ENCODE data around the gene PDSS2. TPM values are rescaled to one million over a fixed set of nuclear protein-coding genes. Genes with fewer than 3 reads are reported as not detected.

The PDSS2 gene
- total RNA-seq, 1 donor from 2014 or later, result 16.2 TPM

DNA sequence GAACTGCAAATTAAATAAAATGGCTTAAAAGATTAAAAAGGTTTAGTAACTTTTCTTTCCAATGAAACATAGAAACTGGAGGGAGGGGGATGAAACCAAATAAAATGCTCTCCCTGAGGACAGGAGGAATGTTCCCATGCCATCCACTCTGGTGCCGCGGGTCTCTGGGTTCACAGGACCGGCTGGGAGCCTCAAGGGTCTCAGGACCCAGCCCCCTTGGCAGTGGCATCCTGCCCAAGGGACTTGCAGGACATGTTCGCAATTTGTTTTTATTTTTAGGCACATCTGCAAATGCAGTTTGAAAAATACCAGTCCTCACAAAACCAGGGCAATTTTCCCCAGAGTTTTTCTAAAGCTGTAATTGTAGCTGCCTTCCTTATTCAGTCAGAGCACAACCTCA, 351.6 kb downstream of the PDSS2 start:
- DNase-seq (no peak), ATAC-seq (no peak)
- H3K4me3 ChIP-seq, result no peak overlapping the region
- no peak overlapping the region for H3K27ac ChIP-seq
- intact Hi-C loops (cut with DNase I), result no loop called here
- no peaks in the 10 kb centered on the region for H3K36me3 ChIP-seq
- no peaks in the 10 kb centered on the region for H3K27me3 ChIP-seq
- H3K4me1 ChIP-seq, result no peaks in the 10 kb centered on the region
- no peaks in the 10 kb centered on the region for H3K9me3 ChIP-seq
- TF ChIP-seq, protein P1, sequence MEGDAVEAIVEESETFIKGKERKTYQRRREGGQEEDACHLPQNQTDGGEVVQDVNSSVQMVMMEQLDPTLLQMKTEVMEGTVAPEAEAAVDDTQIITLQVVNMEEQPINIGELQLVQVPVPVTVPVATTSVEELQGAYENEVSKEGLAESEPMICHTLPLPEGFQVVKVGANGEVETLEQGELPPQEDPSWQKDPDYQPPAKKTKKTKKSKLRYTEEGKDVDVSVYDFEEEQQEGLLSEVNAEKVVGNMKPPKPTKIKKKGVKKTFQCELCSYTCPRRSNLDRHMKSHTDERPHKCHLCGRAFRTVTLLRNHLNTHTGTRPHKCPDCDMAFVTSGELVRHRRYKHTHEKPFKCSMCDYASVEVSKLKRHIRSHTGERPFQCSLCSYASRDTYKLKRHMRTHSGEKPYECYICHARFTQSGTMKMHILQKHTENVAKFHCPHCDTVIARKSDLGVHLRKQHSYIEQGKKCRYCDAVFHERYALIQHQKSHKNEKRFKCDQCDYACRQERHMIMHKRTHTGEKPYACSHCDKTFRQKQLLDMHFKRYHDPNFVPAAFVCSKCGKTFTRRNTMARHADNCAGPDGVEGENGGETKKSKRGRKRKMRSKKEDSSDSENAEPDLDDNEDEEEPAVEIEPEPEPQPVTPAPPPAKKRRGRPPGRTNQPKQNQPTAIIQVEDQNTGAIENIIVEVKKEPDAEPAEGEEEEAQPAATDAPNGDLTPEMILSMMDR (IDR thresholded peaks at IDR 0.05), result no peak

DNA sequence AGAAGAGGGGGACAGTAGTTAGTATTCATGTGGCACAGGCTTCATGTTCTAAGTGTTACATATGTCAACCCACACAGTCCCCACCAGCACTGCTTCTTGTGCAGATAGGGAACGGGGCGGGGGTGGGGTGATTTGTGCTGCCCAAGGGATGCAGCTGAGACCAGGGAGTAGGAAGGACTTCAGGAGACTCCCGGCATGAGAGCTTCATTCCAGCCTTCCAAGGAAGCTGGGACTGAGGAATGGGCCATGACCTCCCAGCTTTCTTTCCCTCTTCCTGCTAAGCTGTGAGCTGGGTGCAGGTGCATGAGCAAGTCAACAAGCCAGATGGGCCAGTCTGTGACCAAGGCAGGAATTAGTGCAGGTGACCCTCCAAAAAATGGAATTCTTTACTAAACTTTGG, 353.2 kb downstream of the PDSS2 start:
- TF ChIP-seq, protein P1 (IDR thresholded peaks at IDR 0.05), result no peak
- no peaks in the 10 kb centered on the region for H3K36me3 ChIP-seq
- no peak overlapping the region for H3K27ac ChIP-seq
- no peak for DNase-seq
- no peaks in the 10 kb centered on the region for H3K27me3 ChIP-seq
- no peaks in the 10 kb centered on the region for H3K4me1 ChIP-seq
- ATAC-seq, result no peak
- H3K4me3 ChIP-seq, result no peak overlapping the region
- H3K9me3 ChIP-seq, result no peaks in the 10 kb centered on the region
- intact Hi-C loops (cut with DNase I), result no loop called here

DNA sequence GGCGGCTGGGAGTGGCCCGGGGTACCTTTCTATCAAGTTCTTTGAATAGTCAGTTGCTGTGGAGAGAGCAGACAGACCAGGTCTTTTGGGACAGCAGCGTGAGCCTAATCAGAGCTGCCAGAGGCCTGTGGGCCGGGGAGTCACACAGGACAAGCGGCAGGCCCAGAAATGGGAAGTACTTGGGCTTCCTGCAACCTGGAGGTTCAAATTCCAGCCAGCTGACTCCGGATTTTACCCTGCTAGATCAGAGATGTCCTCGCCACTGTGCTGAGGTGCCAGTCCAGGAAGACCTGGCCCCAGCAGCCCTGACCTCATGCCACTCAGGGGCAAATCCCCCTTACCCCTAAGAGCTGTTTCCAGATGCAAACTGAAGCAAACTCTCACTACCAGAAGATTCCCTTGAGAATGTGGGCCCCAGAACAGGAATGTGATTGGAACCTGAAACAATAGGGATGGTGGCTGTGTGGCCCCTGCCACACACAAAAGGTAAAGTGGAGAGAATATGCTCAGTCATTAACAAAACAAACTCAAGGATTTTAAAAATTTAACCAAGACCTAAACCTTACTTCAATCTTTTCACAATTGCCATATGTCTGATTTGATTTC, 353.8 kb downstream of the PDSS2 start:
- Histone ChIP-seq H3K4me1 (no peaks in the 10 kb centered on the region), H3K27ac (no peak overlapping the region), H3K4me3 (no peak overlapping the region), H3K36me3 (no peaks in the 10 kb centered on the region), H3K9me3 (no peaks in the 10 kb centered on the region), H3K27me3 (no peaks in the 10 kb centered on the region)
- TF ChIP-seq, protein P1 (IDR thresholded peaks at IDR 0.05), result no peak
- DNase-seq, result no peak
- intact Hi-C loops (cut with DNase I), result no loop called here
- ATAC-seq, result no peak

DNA sequence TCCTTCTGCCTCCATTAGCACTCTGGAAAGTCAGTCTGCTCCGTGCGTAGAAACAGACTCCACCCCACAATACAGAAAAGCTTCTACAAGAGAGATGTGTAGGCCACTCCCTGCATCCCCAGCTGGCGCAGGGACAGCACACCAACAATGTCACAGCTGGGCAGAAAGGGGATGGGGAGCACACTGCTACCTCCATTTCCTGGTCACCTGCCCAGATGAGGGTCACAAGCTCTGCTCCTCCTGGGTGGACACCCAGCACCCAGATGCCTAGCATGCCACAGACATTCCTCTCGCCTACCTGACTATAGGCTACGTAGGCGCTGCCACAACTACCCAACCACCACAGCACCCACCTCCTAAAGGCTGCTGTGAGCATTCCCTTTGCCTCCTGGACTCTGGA, 356.3 kb downstream of the PDSS2 start:
- Histone ChIP-seq H3K4me1 (no peaks in the 10 kb centered on the region), H3K4me3 (no peak overlapping the region), H3K27me3 (no peaks in the 10 kb centered on the region), H3K27ac (no peak overlapping the region), H3K36me3 (no peaks in the 10 kb centered on the region), H3K9me3 (no peaks in the 10 kb centered on the region)
- intact Hi-C loops (cut with DNase I), result no loop called here
- ATAC-seq (peak; percentile 48), DNase-seq (no peak)
- TF ChIP-seq, protein P1 (IDR thresholded peaks at IDR 0.05), result no peak

Other genes starting within 250 kb of the PDSS2 start
- gene SOBP, start 30.6 kb upstream of the PDSS2 start, total RNA-seq, result 6.8 TPM